SH-SY5Y (cell line): ENCODE data around the gene CDH4.
A peak's percentile ranks its signal among the peaks of the same experiment; 100 is the strongest.

Source experiments
- GATA2 ChIP-seq: IDR thresholded peaks from 2 replicates; pipeline ENCODE4 v1.6.1; 2011; ENCODE audit warnings: mild to moderate bottlenecking, low read depth, low read length
- GATA3 ChIP-seq: IDR thresholded peaks from 2 replicates; pipeline ENCODE4 v1.6.1; 2011; ENCODE audit warnings: low read depth, mild to moderate bottlenecking, low read length, moderate library complexity

The CDH4 gene

DNA sequence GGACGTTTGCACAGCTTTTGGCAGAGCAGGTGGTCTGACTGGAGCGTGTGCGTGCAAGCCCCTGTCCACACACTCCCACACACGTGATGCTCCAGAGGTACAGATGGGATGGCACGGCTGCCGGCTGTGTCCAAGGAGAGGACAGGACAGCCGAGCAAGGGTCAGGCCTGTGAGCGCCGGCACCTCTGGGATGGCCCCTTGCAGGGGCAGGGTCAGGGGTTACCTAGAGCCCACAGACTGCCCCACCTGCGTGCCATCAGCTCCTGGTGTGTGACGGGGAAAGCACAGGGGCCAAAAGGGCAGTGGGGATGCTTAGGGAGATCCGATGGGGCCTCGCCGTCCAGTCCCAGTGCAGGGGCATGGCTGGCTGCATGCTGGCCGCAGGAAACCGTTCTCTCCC lies 623.9 kb downstream of the CDH4 start:
- TF ChIP-seq GATA3, result no peak
- TF ChIP-seq GATA2, result no peak

- TF ChIP-seq GATA3 (no peak), GATA2 (no peak)
These were observed 625.1 kb downstream of the CDH4 start for GRCh38 chr20:61876952-61877728.

DNA sequence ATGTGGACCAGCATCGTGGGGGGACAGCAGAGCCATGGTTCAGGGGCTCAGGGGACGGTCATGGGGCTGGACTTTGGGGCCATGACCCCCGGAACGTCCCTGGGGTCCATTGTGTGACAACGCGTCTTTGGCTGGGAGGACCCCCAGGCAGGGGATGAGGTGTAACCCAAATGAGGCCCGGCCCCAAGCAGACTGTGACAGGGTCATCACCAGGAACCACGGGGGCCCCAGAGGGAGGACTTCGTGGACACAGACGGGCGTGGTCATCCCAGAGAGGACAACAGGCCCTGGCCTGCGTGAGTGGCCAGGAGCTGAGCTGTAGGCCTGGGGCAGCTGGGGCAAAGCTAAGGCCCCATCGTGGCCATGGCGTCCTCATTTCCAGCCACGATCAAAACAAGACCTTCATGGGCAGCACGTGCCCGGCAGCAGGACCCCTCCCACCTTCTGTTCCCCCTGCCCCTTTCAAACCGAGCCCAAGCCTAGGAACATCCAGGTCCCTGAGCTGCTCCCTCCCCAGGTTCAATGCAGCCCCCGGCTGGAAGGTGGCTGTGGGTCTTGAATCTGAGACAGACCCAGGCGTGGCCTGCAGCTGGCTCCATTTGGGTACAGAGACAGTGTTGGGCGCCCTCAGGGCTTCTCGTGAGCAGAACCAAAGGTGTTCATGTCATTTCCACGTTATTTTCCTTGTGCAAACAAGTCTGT lies 625.9 kb downstream of the CDH4 start:
- TF ChIP-seq GATA3 (no peak), GATA2 (no peak)

GRCh38 chr20:61878478-61879302 lies 626.6 kb downstream of the CDH4 start:
- TF ChIP-seq GATA3 (no peak), GATA2 (no peak)

DNA sequence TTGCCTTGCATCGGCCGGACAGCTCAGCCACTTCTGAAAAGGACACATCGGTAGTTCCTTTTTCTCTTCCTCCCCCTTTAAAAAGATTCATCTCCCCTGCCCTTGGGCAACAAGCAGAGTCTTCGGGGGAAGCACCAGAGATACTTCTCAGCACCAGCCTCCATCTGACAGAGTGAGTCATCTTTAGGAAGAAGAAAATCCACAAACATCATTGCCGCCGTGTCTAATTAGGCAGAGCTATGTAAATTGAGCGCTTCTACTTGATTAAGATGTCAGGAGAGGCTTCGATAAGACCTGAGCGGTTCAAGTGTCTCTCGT lies 627.2 kb downstream of the CDH4 start:
- TF ChIP-seq GATA3, result no peak
- TF ChIP-seq GATA2, result no peak

GRCh38 chr20:61879694-61880093 lies 627.6 kb downstream of the CDH4 start:
- TF ChIP-seq GATA2, result no peak
- no peak for TF ChIP-seq GATA3

DNA sequence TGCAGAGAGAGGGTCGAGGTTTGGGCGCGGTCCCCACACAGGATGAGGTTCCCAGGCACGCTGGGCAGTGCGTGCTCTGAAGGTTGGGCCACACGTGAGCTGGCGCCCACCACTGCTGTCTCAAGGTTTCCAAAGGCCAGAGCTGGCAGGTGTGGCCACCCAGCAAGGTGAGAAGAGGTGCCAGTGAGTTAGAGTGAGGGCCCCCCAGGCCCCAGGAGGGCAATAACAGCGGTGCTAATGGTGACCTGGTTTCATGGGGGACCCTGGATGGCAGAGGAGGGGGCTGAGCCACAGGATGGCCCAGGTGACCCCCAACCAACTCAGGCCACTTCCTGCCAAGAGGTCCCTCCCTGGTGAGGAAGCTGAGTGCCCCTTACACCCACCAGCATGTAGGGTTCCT lies 628.6 kb downstream of the CDH4 start:
- TF ChIP-seq GATA2, result no peak
- TF ChIP-seq GATA3, result no peak

DNA sequence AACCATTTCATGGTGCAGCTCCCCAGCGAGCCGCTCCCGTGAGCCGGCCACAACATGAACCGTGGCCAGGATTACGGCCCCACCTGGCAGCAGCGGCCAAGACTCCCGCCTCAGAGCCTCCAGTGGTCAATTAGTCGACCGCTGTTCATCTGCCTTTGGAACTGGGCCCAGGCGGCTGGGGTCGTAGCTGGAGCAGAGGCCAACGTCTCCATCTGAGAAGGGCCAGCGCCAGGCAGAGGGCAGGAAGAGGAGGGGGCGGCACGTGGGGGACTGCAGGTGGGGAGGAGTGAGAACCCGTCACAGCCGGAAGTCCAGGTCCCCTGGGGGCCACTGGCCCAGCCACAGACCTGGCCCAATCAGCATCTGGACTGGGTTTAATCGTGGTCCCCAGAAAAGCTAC lies 629.4 kb downstream of the CDH4 start:
- TF ChIP-seq GATA2 (no peak), GATA3 (no peak)

DNA sequence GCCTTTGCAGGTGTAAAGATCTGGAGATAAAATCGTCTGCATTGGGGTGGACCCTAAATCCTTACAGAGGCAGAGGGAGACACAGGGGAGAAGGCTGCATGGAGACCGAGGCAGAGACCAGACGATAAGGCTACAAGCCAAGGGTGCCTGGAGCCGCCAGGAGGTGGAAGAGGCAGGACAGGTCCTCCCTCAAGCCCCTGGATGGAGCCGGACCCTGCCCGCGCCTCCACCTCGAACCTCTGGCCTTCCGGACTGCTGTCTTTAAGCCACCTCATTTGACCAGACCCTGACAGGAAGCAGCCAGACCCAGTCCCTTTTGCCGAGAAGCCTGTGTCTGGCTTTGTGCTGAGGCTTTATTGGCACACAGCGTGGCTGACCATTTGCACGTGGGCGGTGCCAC lies 629.8 kb downstream of the CDH4 start:
- TF ChIP-seq GATA3 (no peak), GATA2 (0 out of 2 replicates have a peak, but pooled peaks have one; percentile 30)

DNA sequence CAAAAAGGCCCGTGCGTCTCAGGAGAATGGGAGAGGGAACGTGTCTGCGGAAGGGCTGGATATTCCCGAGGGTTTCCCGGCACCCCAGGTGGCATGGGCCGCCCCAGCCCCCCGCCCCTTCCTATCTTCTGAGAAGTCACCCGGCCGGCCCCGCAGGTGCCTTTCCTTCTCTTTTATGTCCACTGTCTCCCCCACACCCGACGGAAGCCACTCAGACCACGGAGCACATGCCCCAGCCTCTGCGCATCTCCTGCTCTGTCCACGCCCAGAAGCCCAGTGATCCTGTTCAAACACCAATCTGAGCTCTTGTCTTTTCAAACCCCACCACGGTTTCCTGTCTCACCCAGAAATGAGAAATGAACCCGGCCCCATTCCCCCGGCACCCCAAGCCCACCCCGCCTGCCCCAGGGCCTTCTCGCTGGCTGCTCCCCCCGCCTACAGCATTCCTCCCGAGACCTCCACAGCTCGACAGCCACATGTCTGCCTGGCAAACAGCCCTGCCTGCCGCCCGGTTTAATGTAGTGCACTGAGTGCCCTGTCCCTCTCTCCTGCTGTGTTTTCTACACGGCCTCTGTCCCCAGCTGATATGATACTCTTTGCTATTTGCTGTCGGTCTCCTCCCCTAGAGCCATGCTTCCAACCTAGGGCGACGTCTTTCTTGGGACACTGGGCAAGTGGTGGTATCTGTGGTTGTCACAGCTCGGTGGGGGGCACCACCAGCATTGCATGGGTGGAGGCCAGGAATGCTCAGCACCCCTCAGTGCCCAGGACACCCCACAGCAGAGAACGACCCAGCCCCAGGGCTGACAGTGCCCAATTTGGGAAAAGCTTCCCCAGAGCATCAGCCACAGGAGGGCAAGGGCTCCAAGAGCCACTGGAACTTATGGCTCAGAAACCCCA lies 630.9 kb downstream of the CDH4 start:
- TF ChIP-seq GATA2 (no peak), GATA3 (no peak)

GRCh38 chr20:61883857-61884393 lies 631.9 kb downstream of the CDH4 start:
- TF ChIP-seq GATA3, result no peak
- no peak for TF ChIP-seq GATA2

- TF ChIP-seq GATA3 (no peak), GATA2 (no peak)
These were observed 632.7 kb downstream of the CDH4 start for GRCh38 chr20:61884571-61885389.
